SK-N-SH (cell line): ENCODE results near the gene TNFRSF11A. TPM values are rescaled to one million over a fixed set of nuclear protein-coding genes. Genes with fewer than 3 reads are reported as not detected.

ENCODE experiments used
- CTCF ChIA-PET: fragments of 300-600, 350-600 bp; formaldehyde crosslinking; extraction: SDS; loops from one replicate; lab custom pipeline; 2021; lab: Yijun Ruan, JAX
- POLR2A ChIA-PET: fragments of 350-600 bp; sonication (Branson Sonifier 250); formaldehyde crosslinking; extraction: SDS; loops from one replicate; lab custom pipeline; 2020; ENCODE audit warnings: antibody characterized with exemption, inconsistent platforms; lab: Yijun Ruan, JAX
- DNase-seq: peaks from one replicate; pipeline ENCODE4 v3.0.0; 2012
- H2AFZ ChIP-seq: fragments of 200-600 bp; sonication (generic); 2 replicates; pipeline ENCODE4 v1.8.1; 2016; ENCODE audit warnings: antibody characterized with exemption, mild to moderate bottlenecking, low read depth
- H3F3A ChIP-seq: fragments of 200-600 bp; sonication (generic); replicated peaks from 2 replicates; pipeline ENCODE3; 2016; ENCODE audit warnings: antibody characterized with exemption, mild to moderate bottlenecking; ENCODE audit not compliant: insufficient read depth
- H3K27ac ChIP-seq, 2 experiments: fragments of 200-500 bp in 1 of 2; fragments of 200-600 bp in 1 of 2; sonication (Bioruptor generic) in 1 of 2; sonication (generic), shearing (Covaris generic) in 1 of 2; 2 replicates each; pipeline versions ENCODE4 v1.5.1 to v1.6.1; 2014 to 2016; ENCODE audit warnings: low read depth in 2 of 2, inconsistent platforms in 1 of 2, low read length in 1 of 2, mild to moderate bottlenecking in 1 of 2, mixed read lengths in 1 of 2
- H3K27me3 ChIP-seq: fragments of 200-600 bp; sonication (generic), shearing (Covaris generic); 2 replicates; pipeline ENCODE4 v1.6.1; 2016; ENCODE audit warnings: mixed run types; ENCODE audit not compliant: insufficient read depth
- H3K36me3 ChIP-seq, 2 experiments: fragments of 200-500 bp in 1 of 2; fragments of 200-600 bp in 1 of 2; sonication (Bioruptor generic) in 1 of 2; sonication (generic) in 1 of 2; replicated peaks in 1 of 2; 2 replicates each; pipeline versions ENCODE3 to v1.5.1; 2014 to 2016; ENCODE audit warnings: low read length in 1 of 2, mild to moderate bottlenecking in 1 of 2; ENCODE audit not compliant: insufficient read depth in 2 of 2, control insufficient read depth in 1 of 2
- H3K4me1 ChIP-seq, 2 experiments: fragments of 200-500 bp in 1 of 2; fragments of 200-600 bp in 1 of 2; sonication (Bioruptor generic) in 1 of 2; sonication (generic), shearing (Covaris generic) in 1 of 2; 2 replicates each; pipeline versions ENCODE4 v1.5.1 to v1.6.1; 2014 to 2016; ENCODE audit warnings: low read depth in 1 of 2, low read length in 1 of 2, mixed run types in 1 of 2; ENCODE audit not compliant: insufficient read depth in 2 of 2, control insufficient read depth in 1 of 2
- H3K4me2 ChIP-seq: fragments of 200-600 bp; sonication (generic), shearing (Covaris generic); 2 replicates; pipeline ENCODE4 v1.6.1; 2017; ENCODE audit warnings: mixed run types
- H3K4me3 ChIP-seq, 2 experiments: fragments of 200-500 bp in 1 of 2; fragments of 200-600 bp in 1 of 2; sonication (Bioruptor generic) in 1 of 2; sonication (generic), shearing (Covaris generic) in 1 of 2; 2 replicates each; pipeline versions ENCODE4 v1.5.1 to v1.8.1; 2014 to 2016; ENCODE audit warnings: low read depth in 2 of 2, inconsistent platforms in 1 of 2, low read length in 1 of 2, mild to moderate bottlenecking in 1 of 2, mixed read lengths in 1 of 2, moderate library complexity in 1 of 2
- H3K79me2 ChIP-seq: fragments of 200-600 bp; sonication (generic); 2 replicates; pipeline ENCODE4 v1.8.1; 2017; ENCODE audit warnings: mild to moderate bottlenecking; ENCODE audit not compliant: insufficient read depth
- H3K9ac ChIP-seq: fragments of 200-600 bp; sonication (generic); 2 replicates; pipeline ENCODE4 v1.6.1; 2017; ENCODE audit warnings: mixed run types
- H3K9me2 ChIP-seq: fragments of 200-600 bp; sonication (generic); 2 replicates; pipeline ENCODE4 v1.6.1; 2017; ENCODE audit warnings: mixed run types
- H3K9me3 ChIP-seq: fragments of 200-600 bp; sonication (generic); 2 replicates; pipeline ENCODE4 v1.6.1; 2017; ENCODE audit warnings: mixed run types, mild to moderate bottlenecking, moderate library complexity
- H4K20me1 ChIP-seq: fragments of 200-600 bp; sonication (generic); 2 replicates; pipeline ENCODE4 v1.6.1; 2017; ENCODE audit warnings: mild to moderate bottlenecking, mixed run types; ENCODE audit not compliant: insufficient read depth
- CHD2 ChIP-seq: fragments of 150-350 bp; IDR thresholded peaks from 2 replicates; pipeline ENCODE4 v1.6.1; 2018; ENCODE audit warnings: low read length; ENCODE audit not compliant: partially characterized antibody
- ELF1 ChIP-seq: IDR thresholded peaks from 2 replicates; pipeline ENCODE4 v1.4.0; 2012
- EP300 ChIP-seq, 2 experiments: IDR thresholded peaks; 2 replicates each; pipeline versions ENCODE4 v1.4.0 to v1.6.1; 2012; ENCODE audit warnings: borderline replicate concordance in 1 of 2, low read depth in 1 of 2, low read length in 1 of 2
- EZH2phosphoT487 ChIP-seq: fragments of 200-600 bp; sonication (generic); IDR thresholded peaks from 2 replicates; pipeline ENCODE4 v1.6.1; 2017; ENCODE audit warnings: low read depth, mixed run types, mild to moderate bottlenecking, antibody characterized with exemption, moderate library complexity, borderline replicate concordance
- FOSL2 ChIP-seq: IDR thresholded peaks from 2 replicates; pipeline ENCODE4 v1.4.0; 2012; ENCODE audit warnings: low read depth, mild to moderate bottlenecking, moderate library complexity, borderline replicate concordance
- FOXJ3 ChIP-seq: sonication (generic); formaldehyde crosslinking; IDR thresholded peaks from 2 replicates; pipeline ENCODE4 v1.5.1; 2020; ENCODE audit warnings: mild to moderate bottlenecking, missing genetic modification reagents
- JUND ChIP-seq: IDR thresholded peaks from 2 replicates; pipeline ENCODE4 v1.4.0; 2012
- MEF2A ChIP-seq: IDR thresholded peaks from 2 replicates; pipeline ENCODE4 v1.4.0; 2012; ENCODE audit warnings: low read depth, borderline replicate concordance
- POLR2AphosphoS5 ChIP-seq: IDR thresholded peaks from 2 replicates; pipeline ENCODE4 v1.6.1; 2012; ENCODE audit warnings: low read depth, low read length
- RAD21 ChIP-seq: IDR thresholded peaks from 2 replicates; pipeline ENCODE4 v1.6.1; 2012; ENCODE audit warnings: mild to moderate bottlenecking, low read length
- RFX5 ChIP-seq: IDR thresholded peaks from 2 replicates; pipeline ENCODE4 v1.6.1; 2012; ENCODE audit warnings: mild to moderate bottlenecking, improper control_type of control experiment, low read length
- RXRA ChIP-seq: IDR thresholded peaks from 2 replicates; pipeline ENCODE4 v1.4.0; 2012; ENCODE audit warnings: low read depth, mild to moderate bottlenecking, borderline replicate concordance
- SIN3A ChIP-seq: IDR thresholded peaks from 2 replicates; pipeline ENCODE4 v1.6.1; 2012; ENCODE audit warnings: low read depth, mild to moderate bottlenecking, low read length, moderate library complexity, borderline replicate concordance
- TAF1 ChIP-seq: IDR thresholded peaks from 2 replicates; pipeline ENCODE4 v1.6.1; 2012; ENCODE audit warnings: low read depth, mild to moderate bottlenecking, low read length, moderate library complexity, borderline replicate concordance
- TCF12 ChIP-seq: IDR thresholded peaks from 2 replicates; pipeline ENCODE4 v1.4.0; 2012
- TEAD4 ChIP-seq: IDR thresholded peaks from 2 replicates; pipeline ENCODE4 v1.4.0; 2012; ENCODE audit warnings: mild to moderate bottlenecking, borderline replicate concordance; ENCODE audit not compliant: insufficient read depth
- WGBS: methylation state at CpG from one replicate; pipeline ENCODE4 v1.1.6; 2017; ENCODE audit warnings: low lambda C conversion rate; 5-methylcytosine and 5-hydroxymethylcytosine counted together
- polyA plus RNA-seq, 3 experiments: library from polyadenylated mRNA; depleted of rRNA; stranded (reverse); fragments of >200 nt; gene quantifications; 2 replicates each; pipeline ENCODE4 v1.2.3, GENCODE V29; 2012
- TF ChIP-seq, protein P1 (sequence below): IDR thresholded peaks from 2 replicates; pipeline ENCODE4 v1.4.0; 2012; ENCODE audit warnings: low read depth, borderline replicate concordance
- TF ChIP-seq, protein P2 (sequence below): IDR thresholded peaks from 2 replicates; pipeline ENCODE4; 2012
- TF ChIP-seq, protein P3 (sequence below): IDR thresholded peaks from 2 replicates; pipeline ENCODE4 v1.4.0; 2012; ENCODE audit warnings: low read depth
- TF ChIP-seq, protein P4 (sequence below): IDR thresholded peaks from 2 replicates; pipeline ENCODE4 v1.4.0; 2012; ENCODE audit warnings: low read depth, borderline replicate concordance
- TF ChIP-seq, protein P5 (sequence below): IDR thresholded peaks from 2 replicates; pipeline ENCODE4 v1.6.1; 2012; ENCODE audit warnings: mild to moderate bottlenecking, low read depth, low read length, moderate library complexity

The TNFRSF11A gene
- polyA plus RNA-seq, 1 of the 3 experiments (the other 2 are of a cell fraction) = 5.1 TPM

GRCh38 chr18:62394006-62394763 lies 69.1 kb downstream of the TNFRSF11A start:
- DNase-seq = no peak
- TF ChIP-seq JUND (no peak), RAD21 (no peak), SIN3A (no peak), TAF1 (no peak), EP300 (IDR thresholded peaks at IDR 0.05; ENCODE audit: borderline replicate concordance in 1 of 2, low read depth in 1 of 2, low read length in 1 of 2) (no peak), CHD2 (no peak), FOXJ3 (CRISPR knock-in tag) (no peak), FOSL2 (no peak), TEAD4 (no peak), POLR2AphosphoS5 (no peak), TCF12 (no peak), ELF1 (no peak)
- TF ChIP-seq, protein P1, sequence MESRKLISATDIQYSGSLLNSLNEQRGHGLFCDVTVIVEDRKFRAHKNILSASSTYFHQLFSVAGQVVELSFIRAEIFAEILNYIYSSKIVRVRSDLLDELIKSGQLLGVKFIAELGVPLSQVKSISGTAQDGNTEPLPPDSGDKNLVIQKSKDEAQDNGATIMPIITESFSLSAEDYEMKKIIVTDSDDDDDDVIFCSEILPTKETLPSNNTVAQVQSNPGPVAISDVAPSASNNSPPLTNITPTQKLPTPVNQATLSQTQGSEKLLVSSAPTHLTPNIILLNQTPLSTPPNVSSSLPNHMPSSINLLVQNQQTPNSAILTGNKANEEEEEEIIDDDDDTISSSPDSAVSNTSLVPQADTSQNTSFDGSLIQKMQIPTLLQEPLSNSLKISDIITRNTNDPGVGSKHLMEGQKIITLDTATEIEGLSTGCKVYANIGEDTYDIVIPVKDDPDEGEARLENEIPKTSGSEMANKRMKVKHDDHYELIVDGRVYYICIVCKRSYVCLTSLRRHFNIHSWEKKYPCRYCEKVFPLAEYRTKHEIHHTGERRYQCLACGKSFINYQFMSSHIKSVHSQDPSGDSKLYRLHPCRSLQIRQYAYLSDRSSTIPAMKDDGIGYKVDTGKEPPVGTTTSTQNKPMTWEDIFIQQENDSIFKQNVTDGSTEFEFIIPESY = no peak
- TF ChIP-seq, protein P2, sequence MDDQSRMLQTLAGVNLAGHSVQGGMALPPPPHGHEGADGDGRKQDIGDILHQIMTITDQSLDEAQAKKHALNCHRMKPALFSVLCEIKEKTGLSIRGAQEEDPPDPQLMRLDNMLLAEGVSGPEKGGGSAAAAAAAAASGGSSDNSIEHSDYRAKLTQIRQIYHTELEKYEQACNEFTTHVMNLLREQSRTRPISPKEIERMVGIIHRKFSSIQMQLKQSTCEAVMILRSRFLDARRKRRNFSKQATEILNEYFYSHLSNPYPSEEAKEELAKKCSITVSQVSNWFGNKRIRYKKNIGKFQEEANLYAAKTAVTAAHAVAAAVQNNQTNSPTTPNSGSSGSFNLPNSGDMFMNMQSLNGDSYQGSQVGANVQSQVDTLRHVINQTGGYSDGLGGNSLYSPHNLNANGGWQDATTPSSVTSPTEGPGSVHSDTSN = no peak
- TF ChIP-seq, protein P3, sequence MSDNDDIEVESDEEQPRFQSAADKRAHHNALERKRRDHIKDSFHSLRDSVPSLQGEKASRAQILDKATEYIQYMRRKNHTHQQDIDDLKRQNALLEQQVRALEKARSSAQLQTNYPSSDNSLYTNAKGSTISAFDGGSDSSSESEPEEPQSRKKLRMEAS = no peak
- H3K4me1 ChIP-seq = no peaks in the 10 kb centered on the region
- H3K4me3 ChIP-seq = no peak overlapping the region
- POLR2A ChIA-PET = no interaction called here
- no peak overlapping the region for H3K9ac ChIP-seq
- H3K27ac ChIP-seq = no peak overlapping the region
- H3K79me2 ChIP-seq = no peaks in the 10 kb centered on the region
- 86% methylated on average over 15 of the region's 15 CpGs for WGBS
- no peak overlapping the region for H3K4me2 ChIP-seq
- H3K9me3 ChIP-seq = no peaks in the 10 kb centered on the region
- H4K20me1 ChIP-seq = no peaks in the 10 kb centered on the region
- H3K9me2 ChIP-seq = no peaks in the 10 kb centered on the region
- no peaks in the 10 kb centered on the region for H3K36me3 ChIP-seq
- H2AFZ ChIP-seq = no peak overlapping the region
- CTCF ChIA-PET = no interaction called here
- no peaks in the 10 kb centered on the region for H3F3A ChIP-seq
- no peaks in the 10 kb centered on the region for H3K27me3 ChIP-seq

DNA sequence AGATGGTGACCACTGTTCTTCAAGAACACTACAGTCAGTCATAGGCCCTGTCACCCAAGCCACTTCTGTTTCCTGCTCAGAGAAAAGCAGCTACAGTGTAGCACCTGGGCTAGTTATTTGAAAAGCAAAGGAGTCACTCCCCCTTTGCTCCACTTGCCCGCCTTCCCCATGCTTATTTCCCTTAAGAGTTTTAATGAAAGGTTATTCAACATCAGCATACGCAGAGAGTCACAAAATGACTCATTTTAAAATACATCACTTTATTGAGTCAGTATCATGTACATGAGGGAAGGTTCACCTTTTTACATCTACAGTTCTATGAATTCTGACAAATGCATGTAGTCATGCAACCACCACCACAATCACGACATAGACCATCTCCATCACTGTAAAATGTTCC lies 71.3 kb downstream of the TNFRSF11A start:
- ChIA-PET CTCF (interaction anchor here (1.1 to 1.2 kb wide), 2 partner anchors 29 to 190 kb away, joined by 3 read pairs; no protein-coding TSS in a partner anchor), POLR2A (no interaction called here)
- Histone ChIP-seq H3K79me2 (no peaks in the 10 kb centered on the region), H3K36me3 (no peaks in the 10 kb centered on the region), H3K9ac (no peak overlapping the region), H3K4me1 (0 out of 4 replicates have a peak, but pooled peaks cover 0 to 2% of the 10 kb centered on the region in 2 experiments), H3K4me3 (no peak overlapping the region), H3K27me3 (no peaks in the 10 kb centered on the region), H3F3A (no peaks in the 10 kb centered on the region), H3K9me2 (no peaks in the 10 kb centered on the region), H3K4me2 (no peak overlapping the region), H4K20me1 (no peaks in the 10 kb centered on the region), H2AFZ (no peak overlapping the region), H3K27ac (no peak overlapping the region), H3K9me3 (no peaks in the 10 kb centered on the region)
- no peak for DNase-seq
- WGBS = 63% methylated on average over 3 of the region's 3 CpGs
- no peak for TF ChIP-seq EZH2phosphoT487
- TF ChIP-seq MEF2A = no peak
- TF ChIP-seq, protein P4, sequence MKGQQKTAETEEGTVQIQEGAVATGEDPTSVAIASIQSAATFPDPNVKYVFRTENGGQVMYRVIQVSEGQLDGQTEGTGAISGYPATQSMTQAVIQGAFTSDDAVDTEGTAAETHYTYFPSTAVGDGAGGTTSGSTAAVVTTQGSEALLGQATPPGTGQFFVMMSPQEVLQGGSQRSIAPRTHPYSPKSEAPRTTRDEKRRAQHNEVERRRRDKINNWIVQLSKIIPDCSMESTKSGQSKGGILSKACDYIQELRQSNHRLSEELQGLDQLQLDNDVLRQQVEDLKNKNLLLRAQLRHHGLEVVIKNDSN = no peak
- no peak for TF ChIP-seq RXRA
- TF ChIP-seq RFX5 = no peak
- TF ChIP-seq, protein P5, sequence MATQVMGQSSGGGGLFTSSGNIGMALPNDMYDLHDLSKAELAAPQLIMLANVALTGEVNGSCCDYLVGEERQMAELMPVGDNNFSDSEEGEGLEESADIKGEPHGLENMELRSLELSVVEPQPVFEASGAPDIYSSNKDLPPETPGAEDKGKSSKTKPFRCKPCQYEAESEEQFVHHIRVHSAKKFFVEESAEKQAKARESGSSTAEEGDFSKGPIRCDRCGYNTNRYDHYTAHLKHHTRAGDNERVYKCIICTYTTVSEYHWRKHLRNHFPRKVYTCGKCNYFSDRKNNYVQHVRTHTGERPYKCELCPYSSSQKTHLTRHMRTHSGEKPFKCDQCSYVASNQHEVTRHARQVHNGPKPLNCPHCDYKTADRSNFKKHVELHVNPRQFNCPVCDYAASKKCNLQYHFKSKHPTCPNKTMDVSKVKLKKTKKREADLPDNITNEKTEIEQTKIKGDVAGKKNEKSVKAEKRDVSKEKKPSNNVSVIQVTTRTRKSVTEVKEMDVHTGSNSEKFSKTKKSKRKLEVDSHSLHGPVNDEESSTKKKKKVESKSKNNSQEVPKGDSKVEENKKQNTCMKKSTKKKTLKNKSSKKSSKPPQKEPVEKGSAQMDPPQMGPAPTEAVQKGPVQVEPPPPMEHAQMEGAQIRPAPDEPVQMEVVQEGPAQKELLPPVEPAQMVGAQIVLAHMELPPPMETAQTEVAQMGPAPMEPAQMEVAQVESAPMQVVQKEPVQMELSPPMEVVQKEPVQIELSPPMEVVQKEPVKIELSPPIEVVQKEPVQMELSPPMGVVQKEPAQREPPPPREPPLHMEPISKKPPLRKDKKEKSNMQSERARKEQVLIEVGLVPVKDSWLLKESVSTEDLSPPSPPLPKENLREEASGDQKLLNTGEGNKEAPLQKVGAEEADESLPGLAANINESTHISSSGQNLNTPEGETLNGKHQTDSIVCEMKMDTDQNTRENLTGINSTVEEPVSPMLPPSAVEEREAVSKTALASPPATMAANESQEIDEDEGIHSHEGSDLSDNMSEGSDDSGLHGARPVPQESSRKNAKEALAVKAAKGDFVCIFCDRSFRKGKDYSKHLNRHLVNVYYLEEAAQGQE = no peak
